C1 segment of cervical spinal cord (tissue), 14 donors: ENCODE measurements around the gene FMNL2.
"Not testable (repeated sequence)": the region's sequence is repeated elsewhere in the genome, so short reads cannot be mapped to it uniquely, and the experiment has no call there.

ENCODE experiments used
- DNase-seq, 14 donors: peaks; one replicate each; lab custom pipeline; 2025; lab: John Stamatoyannopoulos, UW

Gene FMNL2

GRCh38 chr2:152519581-152519952 lies 184.6 kb downstream of the FMNL2 start:
- DNase-seq, result no peak

- DNase-seq, result no peak
Observed at GRCh38 chr2:152520759-152521158, 185.8 kb downstream of the FMNL2 start.

GRCh38 chr2:152522446-152522845 lies 187.5 kb downstream of the FMNL2 start:
- not testable (repeated sequence) for DNase-seq

- no peak for DNase-seq
Observed at GRCh38 chr2:152523091-152523490, 188.1 kb downstream of the FMNL2 start.

GRCh38 chr2:152525277-152525838 lies 190.4 kb downstream of the FMNL2 start:
- DNase-seq, result peak in 5 of 14 donors; percentile 26 to 60 (median 32)

- no peak for DNase-seq
Observed at GRCh38 chr2:152529420-152530115, 194.6 kb downstream of the FMNL2 start.

- no peak for DNase-seq
Observed at GRCh38 chr2:152532241-152532640, 197.3 kb downstream of the FMNL2 start.

- DNase-seq, result no peak
Observed at GRCh38 chr2:152534460-152535135, 199.6 kb downstream of the FMNL2 start.

GRCh38 chr2:152537081-152537651 lies 202.2 kb downstream of the FMNL2 start:
- no peak for DNase-seq

- no peak for DNase-seq
Observed at GRCh38 chr2:152539424-152539823, 204.4 kb downstream of the FMNL2 start.

- no peak for DNase-seq
Observed at GRCh38 chr2:152541712-152542111, 206.7 kb downstream of the FMNL2 start.

GRCh38 chr2:152542337-152542994 lies 207.5 kb downstream of the FMNL2 start:
- no peak for DNase-seq

- DNase-seq, result peak in 9 of 14 donors; percentile 11 to 61 (median 54)
Observed at GRCh38 chr2:152542995-152543481, 208.1 kb downstream of the FMNL2 start.

GRCh38 chr2:152543717-152544116 lies 208.7 kb downstream of the FMNL2 start:
- no peak for DNase-seq

- DNase-seq, result no peak
Observed at GRCh38 chr2:152544638-152545037, 209.7 kb downstream of the FMNL2 start.

GRCh38 chr2:152546230-152546837 lies 211.4 kb downstream of the FMNL2 start:
- no peak for DNase-seq

GRCh38 chr2:152548111-152548875 lies 213.3 kb downstream of the FMNL2 start:
- DNase-seq, result no peak

GRCh38 chr2:152548996-152549395 lies 214.0 kb downstream of the FMNL2 start:
- no peak for DNase-seq

GRCh38 chr2:152549423-152549822 lies 214.4 kb downstream of the FMNL2 start:
- no peak for DNase-seq

GRCh38 chr2:152550386-152550785 lies 215.4 kb downstream of the FMNL2 start:
- DNase-seq, result no peak

GRCh38 chr2:152552888-152553287 lies 217.9 kb downstream of the FMNL2 start:
- no peak for DNase-seq
